ENCODE measurements around the gene CCDC112.

CCDC112 gene

DNA sequence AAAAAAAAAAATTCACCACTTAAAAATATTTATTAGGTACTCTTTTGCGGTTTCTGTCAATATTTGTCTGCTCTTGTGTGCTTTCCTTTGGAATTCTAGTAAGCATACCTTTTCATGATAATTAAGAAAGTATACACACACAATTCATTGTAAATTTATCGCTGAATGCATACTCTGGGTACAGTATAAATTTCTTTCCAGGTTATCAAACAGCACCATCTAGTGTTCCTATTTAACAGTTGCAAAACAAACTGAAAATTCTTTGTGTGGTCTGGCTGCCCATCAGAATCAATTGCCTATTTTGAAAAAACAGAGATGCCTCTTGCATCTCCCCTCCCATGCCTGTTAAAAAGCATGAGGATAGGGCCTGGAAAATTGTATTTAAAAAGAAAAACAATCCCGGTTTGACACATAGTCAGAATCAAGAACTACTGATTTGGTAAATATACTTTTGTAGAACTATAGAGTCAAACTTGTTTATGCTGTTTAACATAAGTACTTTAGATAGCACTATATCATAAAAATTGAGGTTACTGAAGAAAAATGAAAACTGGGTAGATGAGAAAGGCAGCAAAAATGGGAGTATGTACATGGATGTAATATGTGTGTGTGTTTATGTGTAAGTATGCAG lies 50.0 kb downstream of the CCDC112 start:
- ATAC-seq: peak; percentile 63
- Mint-ChIP-seq H3K4me1 (peaks cover 16% of the 10 kb centered on the region), H3K4me3 (no peak overlapping the region), H3K9me3 (no peaks in the 10 kb centered on the region), H3K27me3 (no peaks in the 10 kb centered on the region), H3K27ac (no peak overlapping the region)
- no peak for DNase-seq

DNA sequence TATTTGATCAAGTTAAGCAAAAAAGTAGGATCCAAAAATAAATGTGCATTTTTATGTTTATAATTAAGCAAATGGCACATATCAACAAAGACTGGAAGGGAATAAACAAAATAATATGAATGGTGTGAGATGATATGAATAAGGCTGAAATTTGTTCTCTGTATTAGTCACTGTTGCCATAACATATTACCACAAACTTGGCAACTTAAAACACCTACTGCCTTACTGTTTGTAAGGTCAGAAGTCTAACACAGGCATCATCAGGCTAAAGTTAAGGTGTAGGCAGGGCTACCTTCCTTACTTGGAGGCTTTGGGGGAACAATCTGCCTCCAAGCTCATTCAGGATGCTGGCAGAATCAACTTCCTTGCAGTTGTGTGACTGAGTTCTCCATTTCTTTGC lies 53.0 kb downstream of the CCDC112 start:
- peaks cover 11% of the 10 kb centered on the region for H3K4me1 Mint-ChIP-seq
- H3K9me3 Mint-ChIP-seq: no peaks in the 10 kb centered on the region
- peak overlapping the region in 1 of 2 donors; percentile 18 for H3K27ac Mint-ChIP-seq
- H3K27me3 Mint-ChIP-seq: no peaks in the 10 kb centered on the region
- DNase-seq: no peak
- no peak overlapping the region for H3K4me3 Mint-ChIP-seq
- ATAC-seq: peak; percentile 88

DNA sequence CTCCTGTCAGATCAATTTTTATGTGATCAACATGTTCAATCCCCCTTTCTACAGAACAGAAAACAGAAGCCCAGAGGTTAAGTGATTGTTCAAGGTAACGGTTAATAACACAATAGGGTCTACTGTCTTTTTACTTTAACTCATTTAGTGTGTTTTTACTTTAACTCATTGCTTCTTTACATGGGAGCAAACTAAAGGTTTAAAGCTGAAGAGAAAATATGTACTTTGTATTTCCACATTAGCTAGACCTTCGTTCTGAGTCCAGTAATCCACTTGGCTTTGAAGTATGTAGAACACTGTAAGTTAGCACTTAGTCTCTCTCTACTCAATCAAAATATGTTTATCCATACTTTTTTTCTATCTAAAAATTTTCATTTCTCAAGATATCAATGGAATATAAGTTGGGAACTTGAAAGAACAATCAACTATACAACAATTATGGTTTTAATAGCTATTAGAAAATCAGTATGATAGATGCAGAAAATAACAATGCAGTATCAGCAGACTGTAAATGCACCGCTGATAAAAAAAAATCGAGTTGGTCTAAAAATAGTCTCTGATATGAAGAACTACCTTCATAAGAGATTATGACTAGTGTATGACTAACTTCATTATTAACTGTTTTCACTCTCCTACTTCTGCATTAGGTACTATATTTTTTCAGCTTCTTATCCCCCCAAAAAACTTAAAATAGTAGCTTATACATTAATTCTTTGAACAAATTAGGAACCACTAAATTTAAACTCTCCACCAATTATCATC lies 54.4 kb downstream of the CCDC112 start:
- Mint-ChIP-seq H3K27ac (peak overlapping the region in 1 of 2 donors; percentile 82), H3K9me3 (no peaks in the 10 kb centered on the region), H3K4me1 (peaks cover 11% of the 10 kb centered on the region), H3K27me3 (no peaks in the 10 kb centered on the region), H3K4me3 (no peak overlapping the region)
- ATAC-seq (no peak), DNase-seq (no peak)

DNA sequence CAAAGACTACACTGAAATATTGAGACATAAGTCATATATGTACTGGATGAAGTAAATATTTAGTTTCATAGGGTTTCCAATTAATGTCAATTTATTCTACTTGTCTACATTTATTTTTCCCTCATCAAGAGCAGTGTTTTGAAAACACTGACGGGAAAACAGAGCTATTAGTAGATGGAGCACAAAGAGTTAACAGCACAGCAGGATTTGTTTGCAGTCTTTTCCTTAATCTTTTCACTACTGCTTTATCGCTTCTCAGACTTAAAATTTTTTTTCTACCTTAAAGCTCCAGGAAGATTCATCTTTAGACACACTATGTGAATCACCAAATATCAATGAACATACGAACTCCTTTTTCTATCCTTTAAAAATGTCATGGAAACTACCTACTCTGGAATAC lies 59.4 kb downstream of the CCDC112 start:
- ATAC-seq (no peak), DNase-seq (no peak)
- Mint-ChIP-seq H3K4me3 (no peak overlapping the region), H3K4me1 (no peaks in the 10 kb centered on the region), H3K27me3 (no peaks in the 10 kb centered on the region), H3K27ac (no peak overlapping the region), H3K9me3 (no peaks in the 10 kb centered on the region)

DNA sequence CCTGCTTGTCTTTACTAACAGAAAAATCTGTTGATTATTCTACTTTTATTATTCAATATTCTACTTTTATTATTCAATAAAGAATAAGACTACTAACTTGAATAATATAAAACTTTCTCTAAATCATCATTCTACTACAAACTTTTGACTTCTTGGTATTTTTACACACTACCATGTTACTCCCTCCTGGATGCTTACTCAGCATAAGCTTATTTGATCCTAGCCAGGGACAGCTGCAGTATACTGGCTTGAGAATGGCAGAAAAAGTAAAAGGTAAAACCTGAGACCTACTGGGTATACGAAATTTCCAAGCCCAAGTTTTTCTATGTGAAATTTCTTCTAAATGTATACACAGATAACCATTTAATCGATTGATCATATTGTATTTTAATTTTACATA lies 59.9 kb downstream of the CCDC112 start:
- no peak for ATAC-seq
- H3K4me1 Mint-ChIP-seq: no peaks in the 10 kb centered on the region

DNA sequence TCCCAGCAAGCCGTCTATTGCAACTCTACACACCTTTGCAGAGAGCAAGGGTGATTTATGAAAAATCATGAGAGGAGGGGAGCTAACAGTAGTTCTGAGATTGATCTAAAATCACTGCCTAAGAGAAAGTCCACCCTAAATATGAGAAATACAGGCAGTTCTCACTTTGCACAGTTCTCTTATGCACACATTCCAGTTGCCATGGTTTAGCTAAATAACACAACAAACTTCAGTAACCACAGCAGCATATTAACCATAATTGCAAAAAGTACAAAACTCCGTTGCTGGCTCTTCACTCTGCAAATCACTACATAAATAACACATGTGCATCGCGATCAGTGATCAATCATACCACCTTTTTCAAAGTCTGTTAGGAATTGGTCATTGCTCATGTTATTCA lies 64.9 kb downstream of the CCDC112 start:
- DNase-seq: no peak
- no peak for ATAC-seq

More for the DNA sequence above, 59.9 kb downstream of the CCDC112 start:
- Mint-ChIP-seq H3K4me3 (no peak overlapping the region), H3K9me3 (no peaks in the 10 kb centered on the region), H3K27me3 (no peaks in the 10 kb centered on the region), H3K27ac (no peak overlapping the region)
- no peak for DNase-seq

DNA sequence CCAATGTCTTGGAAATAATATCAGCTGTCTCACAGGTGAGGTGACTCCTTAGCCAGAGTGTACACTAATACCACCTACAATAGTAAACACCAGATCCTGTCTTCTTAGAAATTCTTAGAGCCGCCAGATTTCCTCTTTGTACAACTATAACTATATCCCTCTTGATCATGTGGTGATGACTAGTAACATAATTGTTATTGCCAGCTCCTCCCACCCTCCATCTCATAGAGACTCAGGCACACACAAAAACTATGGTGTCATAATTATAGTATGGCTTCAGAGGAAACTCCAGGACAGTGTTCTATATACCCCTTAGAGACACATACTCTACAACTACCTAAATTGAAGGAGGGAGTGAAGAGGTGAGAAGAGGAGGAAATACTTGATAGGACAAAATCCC lies 66.8 kb downstream of the CCDC112 start:
- ATAC-seq (no peak), DNase-seq (no peak)
- no peak overlapping the region for H3K4me3 Mint-ChIP-seq
- H3K9me3 Mint-ChIP-seq: no peaks in the 10 kb centered on the region
- no peaks in the 10 kb centered on the region for H3K4me1 Mint-ChIP-seq
- no peak overlapping the region for H3K27ac Mint-ChIP-seq
- H3K27me3 Mint-ChIP-seq: no peaks in the 10 kb centered on the region

More for the DNA sequence above, 64.9 kb downstream of the CCDC112 start:
- Mint-ChIP-seq H3K9me3 (no peaks in the 10 kb centered on the region), H3K4me3 (no peak overlapping the region), H3K27me3 (no peaks in the 10 kb centered on the region), H3K27ac (no peak overlapping the region), H3K4me1 (no peaks in the 10 kb centered on the region)

DNA sequence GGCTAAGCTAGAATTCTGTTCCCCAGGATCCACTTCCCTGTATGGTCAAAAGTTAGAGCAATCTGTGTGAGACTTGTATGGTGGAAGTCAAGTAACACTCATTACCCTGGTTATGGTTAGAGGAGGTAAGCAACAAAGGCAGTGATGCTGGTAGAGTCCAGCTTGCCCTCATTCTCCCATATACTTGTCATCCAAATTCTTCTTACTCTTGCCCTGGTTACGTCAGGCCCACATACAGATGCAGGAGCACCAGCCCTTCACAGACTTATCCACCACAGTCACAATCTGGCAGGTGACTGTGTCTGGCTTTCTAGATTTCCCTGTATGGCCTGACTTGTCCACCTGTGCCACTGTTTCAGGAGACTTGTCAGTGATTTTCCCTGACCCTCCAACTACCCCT lies 69.2 kb downstream of the CCDC112 start:
- H3K4me3 Mint-ChIP-seq: no peak overlapping the region
- peak overlapping the region in 1 of 2 donors; percentile 37 for H3K27ac Mint-ChIP-seq
- ATAC-seq (no peak), DNase-seq (no peak)
- no peaks in the 10 kb centered on the region for H3K27me3 Mint-ChIP-seq
- H3K4me1 Mint-ChIP-seq: no peaks in the 10 kb centered on the region
- H3K9me3 Mint-ChIP-seq: no peaks in the 10 kb centered on the region
